ENCODE data around the gene TMEM247. TPM values are rescaled to one million over a fixed set of nuclear protein-coding genes. Genes with fewer than 3 reads are reported as not detected.

The TMEM247 gene
- total RNA-seq, 3 donors from 2014 or later (not counting 1 experiment from before 2014, with no cell fraction given), result not detected

- Mint-ChIP-seq H3K27me3 (ENCODE audit: low read depth in 2 of 2) (peaks cover 24 to 34% of the 10 kb centered on the region in 2 donors), H3K27ac (no peak overlapping the region), H3K4me1 (peaks cover 18 to 25% of the 10 kb centered on the region in 2 donors), H3K4me3 (no peak overlapping the region), H3K36me3 (no peaks in the 10 kb centered on the region), H3K9me3 (no peaks in the 10 kb centered on the region)
- H3K36me3 ChIP-seq (ENCODE audit: control insufficient read depth, insufficient read depth, low read length), result no peaks in the 10 kb centered on the region
- intact Hi-C loops (cut with micrococcal nuclease), result no loop called here
- no peak for TF ChIP-seq CTCF (IDR thresholded peaks at IDR 0.05)
- no peaks in the 10 kb centered on the region for H3K9me3 ChIP-seq (ENCODE audit: control insufficient read depth, insufficient read depth, low read length)
- peaks cover 10% of the 10 kb centered on the region for H3K4me1 ChIP-seq (ENCODE audit: control insufficient read depth, insufficient read depth, low read length)
- ATAC-seq, result peak in 2 of 3 donors; percentile 26 to 43
- H3K27me3 ChIP-seq (ENCODE audit: control insufficient read depth, insufficient read depth, low read length), result peaks cover 2% of the 10 kb centered on the region
- H3K4me3 ChIP-seq (ENCODE audit: low read length), result no peak overlapping the region
- WGBS (ENCODE audit: insufficient coverage), result 73% methylated on average over 5 of the region's 5 CpGs
- no peak for DNase-seq
- no peak overlapping the region for H3K27ac ChIP-seq (ENCODE audit: low read length)
These were observed 47.7 kb upstream of the TMEM247 start for GRCh38 chr2:46431481-46432235.

- Mint-ChIP-seq H3K36me3 (no peaks in the 10 kb centered on the region), H3K27me3 (ENCODE audit: low read depth in 2 of 2) (peaks cover 28 to 50% of the 10 kb centered on the region in 2 donors), H3K27ac (no peak overlapping the region), H3K4me1 (peaks cover 46 to 54% of the 10 kb centered on the region in 2 donors), H3K9me3 (no peaks in the 10 kb centered on the region), H3K4me3 (no peak overlapping the region)
- no peak for ATAC-seq
- no peak for DNase-seq
- TF ChIP-seq CTCF (IDR thresholded peaks at IDR 0.05), result no peak
- Histone ChIP-seq H3K27ac (ENCODE audit: low read length) (no peak overlapping the region), H3K27me3 (ENCODE audit: control insufficient read depth, insufficient read depth, low read length) (peaks cover 11% of the 10 kb centered on the region), H3K9me3 (ENCODE audit: control insufficient read depth, insufficient read depth, low read length) (no peaks in the 10 kb centered on the region), H3K4me3 (ENCODE audit: low read length) (no peak overlapping the region), H3K4me1 (ENCODE audit: control insufficient read depth, insufficient read depth, low read length) (peaks cover 19% of the 10 kb centered on the region), H3K36me3 (ENCODE audit: control insufficient read depth, insufficient read depth, low read length) (no peaks in the 10 kb centered on the region)
- WGBS (ENCODE audit: insufficient coverage), result 67% methylated on average over 3 of the region's 3 CpGs
- intact Hi-C loops (cut with micrococcal nuclease), result no loop called here
These were observed 44.5 kb upstream of the TMEM247 start for GRCh38 chr2:46434851-46435273.

GRCh38 chr2:46435353-46435752 is 44.0 kb upstream of the TMEM247 start:
- H3K9me3 Mint-ChIP-seq, result no peaks in the 10 kb centered on the region
- no peaks in the 10 kb centered on the region for H3K9me3 ChIP-seq (ENCODE audit: control insufficient read depth, insufficient read depth, low read length)
- peaks cover 28 to 50% of the 10 kb centered on the region in 2 donors for H3K27me3 Mint-ChIP-seq (ENCODE audit: low read depth in 2 of 2)
- intact Hi-C loops (cut with micrococcal nuclease), result no loop called here
- H3K4me1 Mint-ChIP-seq, result peaks cover 51 to 59% of the 10 kb centered on the region in 2 donors
- DNase-seq, result no peak
- no peak overlapping the region for H3K27ac Mint-ChIP-seq
- no peaks in the 10 kb centered on the region for H3K36me3 Mint-ChIP-seq
- peaks cover 24% of the 10 kb centered on the region for H3K4me1 ChIP-seq (ENCODE audit: control insufficient read depth, insufficient read depth, low read length)
- no peak for TF ChIP-seq CTCF (IDR thresholded peaks at IDR 0.05)
- no peaks in the 10 kb centered on the region for H3K36me3 ChIP-seq (ENCODE audit: control insufficient read depth, insufficient read depth, low read length)
- no peak overlapping the region for H3K4me3 ChIP-seq (ENCODE audit: low read length)
- H3K27ac ChIP-seq (ENCODE audit: low read length), result no peak overlapping the region
- no peak overlapping the region for H3K4me3 Mint-ChIP-seq
- H3K27me3 ChIP-seq (ENCODE audit: control insufficient read depth, insufficient read depth, low read length), result peaks cover 11% of the 10 kb centered on the region
- ATAC-seq, result no peak
